Vagina (tissue), 2 donors: ENCODE measurements around the gene CDH3. TPM values are rescaled to one million over a fixed set of nuclear protein-coding genes. Genes with fewer than 3 reads are reported as not detected.

Experiments used
- DNase-seq, 2 donors: peaks; one replicate each; pipeline ENCODE4 v3.0.0-alpha.2; 2017; ENCODE audit errors: extremely low spot score in 2 of 2
- H3K27ac ChIP-seq: fragments of 200-600 bp; sonication (generic); one replicate; pipeline ENCODE4 v1.5.1; 2019
- H3K27me3 ChIP-seq: fragments of 200-600 bp; sonication (generic); one replicate; pipeline ENCODE4 v1.5.1; 2019
- H3K36me3 ChIP-seq, 2 donors: fragments of 200-600 bp; sonication (generic); one replicate each; pipeline ENCODE4 v1.5.1; 2017 to 2019
- H3K4me1 ChIP-seq: fragments of 200-600 bp; sonication (generic); one replicate; pipeline ENCODE4 v1.5.1; 2019
- H3K4me3 ChIP-seq, 2 donors: fragments of 200-600 bp; sonication (generic); 1 replicate in 1 of 2; 2 replicates in 1 of 2; pipeline ENCODE4 v1.5.1; 2016 to 2019
- H3K9me3 ChIP-seq: fragments of 200-600 bp; sonication (generic); one replicate; pipeline ENCODE4 v1.5.1; 2019
- POLR2A ChIP-seq, 2 donors: fragments of 450-650 bp; IDR thresholded peaks; one replicate each; pipeline ENCODE4 v1.6.1; 2017; ENCODE audit warnings: antibody characterized with exemption in 2 of 2, mild to moderate bottlenecking in 2 of 2, moderate library complexity in 2 of 2
- POLR2AphosphoS5 ChIP-seq, 2 donors: sonication (generic); formaldehyde crosslinking; IDR thresholded peaks; one replicate each; pipeline ENCODE4 v1.9.0; 2017; ENCODE audit warnings: antibody characterized with exemption in 2 of 2, mild to moderate bottlenecking in 2 of 2, low read depth in 1 of 2; ENCODE audit not compliant: insufficient read depth in 1 of 2
- intact Hi-C: fragments of 100-400 bp; cut with DNase I; formaldehyde crosslinking; loops from one replicate; pipeline ENCODE4 v1.15.1; 2023
- total RNA-seq: library from RNA; depleted of rRNA; stranded (reverse); fragments of >200 nt; gene quantifications from one replicate; pipeline ENCODE4 v1.2.3, GENCODE V29; 2016
- TF ChIP-seq, protein P1 (sequence below), 3 experiments: fragments of 450-650 bp in 2 of 3; fragments of 200-600 bp in 1 of 3; sonication (generic) in 1 of 3; IDR thresholded peaks; one replicate each; pipeline ENCODE4 v1.5.1; 2017 to 2019; ENCODE audit warnings: antibody characterized with exemption in 3 of 3, mild to moderate bottlenecking in 2 of 3, moderate library complexity in 2 of 3

The CDH3 gene
- total RNA-seq = 35.4 TPM

- intact Hi-C loops = no loop called here
- no peak for DNase-seq
- Histone ChIP-seq H3K9me3 (no peaks in the 10 kb centered on the region), H3K36me3 (no peaks in the 10 kb centered on the region), H3K27me3 (no peaks in the 10 kb centered on the region), H3K4me3 (peak within 1 kb of the TSS; percentile 42 to 53), H3K4me1 (peaks cover 29% of the 10 kb centered on the region), H3K27ac (peak within 1 kb of the TSS; percentile 61)
- TF ChIP-seq POLR2AphosphoS5 (IDR thresholded peaks at IDR 0.05; ENCODE audit: insufficient read depth in 1 of 2, low read depth in 1 of 2) (peak in 1 of 2 donors; percentile 54), POLR2A (IDR thresholded peaks at IDR 0.05) (no peak)
Observed at GRCh38 chr16:68644715-68645493, at the start of gene CDH3. Gene CDH3, plus strand, starts transcription at chr16:68645310. Its CDS starts 70 bp downstream, at chr16:68645380.

DNA sequence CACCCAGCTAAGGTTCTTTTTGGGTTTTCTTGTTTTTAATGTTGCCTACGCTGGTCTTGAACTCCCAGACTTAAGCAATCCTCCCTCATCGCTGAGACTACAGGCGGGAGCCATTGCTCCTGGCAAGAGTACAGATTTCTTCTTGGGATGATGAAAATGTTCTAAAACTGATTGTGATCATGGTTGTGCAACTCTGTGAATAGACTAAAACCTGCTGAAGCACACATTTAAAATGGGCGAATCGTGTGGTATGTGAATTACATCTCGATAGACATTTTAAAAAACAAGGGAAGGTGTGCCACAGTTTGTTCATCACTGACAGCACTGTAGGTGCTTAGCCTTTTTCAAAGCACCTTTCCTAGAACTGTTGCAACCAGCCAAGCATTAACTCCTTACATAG lies 48.8 kb upstream of the CDH3 start:
- H3K27me3 ChIP-seq = no peaks in the 10 kb centered on the region
- TF ChIP-seq, protein P1, sequence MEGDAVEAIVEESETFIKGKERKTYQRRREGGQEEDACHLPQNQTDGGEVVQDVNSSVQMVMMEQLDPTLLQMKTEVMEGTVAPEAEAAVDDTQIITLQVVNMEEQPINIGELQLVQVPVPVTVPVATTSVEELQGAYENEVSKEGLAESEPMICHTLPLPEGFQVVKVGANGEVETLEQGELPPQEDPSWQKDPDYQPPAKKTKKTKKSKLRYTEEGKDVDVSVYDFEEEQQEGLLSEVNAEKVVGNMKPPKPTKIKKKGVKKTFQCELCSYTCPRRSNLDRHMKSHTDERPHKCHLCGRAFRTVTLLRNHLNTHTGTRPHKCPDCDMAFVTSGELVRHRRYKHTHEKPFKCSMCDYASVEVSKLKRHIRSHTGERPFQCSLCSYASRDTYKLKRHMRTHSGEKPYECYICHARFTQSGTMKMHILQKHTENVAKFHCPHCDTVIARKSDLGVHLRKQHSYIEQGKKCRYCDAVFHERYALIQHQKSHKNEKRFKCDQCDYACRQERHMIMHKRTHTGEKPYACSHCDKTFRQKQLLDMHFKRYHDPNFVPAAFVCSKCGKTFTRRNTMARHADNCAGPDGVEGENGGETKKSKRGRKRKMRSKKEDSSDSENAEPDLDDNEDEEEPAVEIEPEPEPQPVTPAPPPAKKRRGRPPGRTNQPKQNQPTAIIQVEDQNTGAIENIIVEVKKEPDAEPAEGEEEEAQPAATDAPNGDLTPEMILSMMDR (IDR thresholded peaks at IDR 0.05) = no peak
- no peak for TF ChIP-seq POLR2A (IDR thresholded peaks at IDR 0.05)
- no peak for TF ChIP-seq POLR2AphosphoS5 (IDR thresholded peaks at IDR 0.05; ENCODE audit: insufficient read depth in 1 of 2, low read depth in 1 of 2)
- no peaks in the 10 kb centered on the region for H3K36me3 ChIP-seq
- H3K4me3 ChIP-seq = no peak overlapping the region
- H3K4me1 ChIP-seq = no peaks in the 10 kb centered on the region
- H3K27ac ChIP-seq = no peak overlapping the region
- intact Hi-C loops = no loop called here
- no peak for DNase-seq
- H3K9me3 ChIP-seq = no peaks in the 10 kb centered on the region

DNA sequence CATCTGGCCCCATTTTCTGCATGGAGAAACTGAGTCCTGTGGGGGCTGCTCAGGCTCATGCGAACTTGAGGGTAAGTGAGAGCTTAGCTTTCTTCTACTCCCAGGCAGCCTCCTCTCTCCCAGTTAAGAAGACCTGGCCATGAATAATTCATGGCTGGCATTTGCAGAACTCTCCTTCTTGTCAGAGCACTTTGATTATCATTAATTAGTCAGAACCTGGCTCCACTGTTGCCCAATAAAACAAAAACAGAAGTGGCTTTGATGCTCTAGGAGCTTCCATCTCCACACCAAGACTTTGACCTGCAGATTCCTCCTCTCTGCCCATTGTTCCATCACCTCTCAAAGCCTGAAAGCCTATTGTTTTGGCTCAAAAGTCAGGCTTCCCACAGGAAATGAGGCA lies 45.5 kb upstream of the CDH3 start:
- no peak for DNase-seq
- no peaks in the 10 kb centered on the region for H3K4me1 ChIP-seq
- intact Hi-C loops = no loop called here

DNA sequence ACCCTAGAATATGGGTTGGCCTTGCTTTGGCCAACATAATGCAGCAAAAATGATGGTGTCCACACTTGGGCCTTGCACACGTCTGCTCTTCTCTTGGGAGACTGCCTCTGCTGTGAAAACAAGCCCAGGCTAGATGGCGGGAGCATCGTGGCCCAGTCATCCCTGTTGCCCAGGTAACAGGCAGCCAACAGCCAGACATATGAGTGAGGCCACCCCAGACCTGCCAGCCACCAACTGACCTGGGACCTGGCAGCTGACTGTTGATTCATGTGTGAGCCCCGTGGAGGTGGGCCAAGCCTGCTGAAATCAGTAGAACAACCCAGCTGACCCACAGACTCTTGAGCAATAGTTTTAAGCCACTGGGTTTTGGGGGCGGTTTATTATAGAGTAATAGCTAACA lies 39.4 kb upstream of the CDH3 start:
- Histone ChIP-seq H3K4me3 (no peak overlapping the region), H3K27ac (no peak overlapping the region), H3K4me1 (no peaks in the 10 kb centered on the region), H3K9me3 (no peaks in the 10 kb centered on the region), H3K27me3 (no peaks in the 10 kb centered on the region), H3K36me3 (no peaks in the 10 kb centered on the region)
- intact Hi-C loops = no loop called here
- TF ChIP-seq, protein P1 (IDR thresholded peaks at IDR 0.05) = no peak
- TF ChIP-seq POLR2A (IDR thresholded peaks at IDR 0.05) = no peak
- no peak for TF ChIP-seq POLR2AphosphoS5 (IDR thresholded peaks at IDR 0.05; ENCODE audit: insufficient read depth in 1 of 2, low read depth in 1 of 2)
- no peak for DNase-seq

More for the DNA sequence above, 45.5 kb upstream of the CDH3 start:
- TF ChIP-seq POLR2A (IDR thresholded peaks at IDR 0.05) (no peak), POLR2AphosphoS5 (IDR thresholded peaks at IDR 0.05; ENCODE audit: insufficient read depth in 1 of 2, low read depth in 1 of 2) (no peak)
- TF ChIP-seq, protein P1 (IDR thresholded peaks at IDR 0.05) = no peak
- no peak overlapping the region for H3K27ac ChIP-seq
- H3K9me3 ChIP-seq = no peaks in the 10 kb centered on the region
- no peaks in the 10 kb centered on the region for H3K36me3 ChIP-seq
- no peak overlapping the region for H3K4me3 ChIP-seq
- H3K27me3 ChIP-seq = no peaks in the 10 kb centered on the region

DNA sequence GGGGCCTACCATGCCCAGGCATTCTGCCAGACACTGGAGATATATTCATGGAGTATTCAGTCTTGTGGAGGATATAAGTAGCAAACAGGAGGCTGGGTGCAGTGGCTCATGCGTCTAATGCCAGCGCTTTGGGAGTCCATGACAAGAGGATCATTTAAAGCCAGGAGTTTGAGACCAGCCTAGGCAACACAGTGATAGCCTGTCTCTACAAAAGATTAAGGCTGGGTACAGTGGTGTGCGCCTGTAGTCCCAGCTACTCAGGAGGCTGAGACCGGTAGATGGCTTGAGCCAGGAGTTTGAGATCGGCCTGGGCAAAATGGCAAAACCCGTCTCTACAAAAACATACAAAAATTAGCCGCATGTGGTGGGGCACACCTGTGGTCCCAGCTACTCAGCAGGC lies 37.7 kb upstream of the CDH3 start:
- H3K27ac ChIP-seq = no peak overlapping the region
- H3K36me3 ChIP-seq = no peaks in the 10 kb centered on the region
- no peak overlapping the region for H3K4me3 ChIP-seq
- H3K27me3 ChIP-seq = no peaks in the 10 kb centered on the region
- no peak for DNase-seq
- TF ChIP-seq, protein P1 (IDR thresholded peaks at IDR 0.05) = no peak
- TF ChIP-seq POLR2AphosphoS5 (IDR thresholded peaks at IDR 0.05; ENCODE audit: insufficient read depth in 1 of 2, low read depth in 1 of 2) (no peak), POLR2A (IDR thresholded peaks at IDR 0.05) (no peak)
- intact Hi-C loops = no loop called here
- H3K9me3 ChIP-seq = no peaks in the 10 kb centered on the region
- no peaks in the 10 kb centered on the region for H3K4me1 ChIP-seq
